Stomach (tissue), 4 donors: ENCODE results near the gene CFLAR.

Experiments used
- CTCF ChIP-seq, 7 experiments: fragments of 450-650 bp in 4 of 7; fragments of 200-600 bp in 3 of 7; sonication (generic) in 3 of 7; IDR thresholded peaks; one replicate each; pipeline ENCODE4 v1.5.1; 2016 to 2019; ENCODE audit warnings: antibody characterized with exemption in 7 of 7, control low read depth in 2 of 7, mild to moderate bottlenecking in 1 of 7
- POLR2A ChIP-seq, 4 donors: fragments of 450-650 bp; IDR thresholded peaks; one replicate each; pipeline ENCODE4 v1.6.1; 2016; ENCODE audit warnings: antibody characterized with exemption in 4 of 4, control low read depth in 2 of 4, mild to moderate bottlenecking in 1 of 4, moderate library complexity in 1 of 4

DNA sequence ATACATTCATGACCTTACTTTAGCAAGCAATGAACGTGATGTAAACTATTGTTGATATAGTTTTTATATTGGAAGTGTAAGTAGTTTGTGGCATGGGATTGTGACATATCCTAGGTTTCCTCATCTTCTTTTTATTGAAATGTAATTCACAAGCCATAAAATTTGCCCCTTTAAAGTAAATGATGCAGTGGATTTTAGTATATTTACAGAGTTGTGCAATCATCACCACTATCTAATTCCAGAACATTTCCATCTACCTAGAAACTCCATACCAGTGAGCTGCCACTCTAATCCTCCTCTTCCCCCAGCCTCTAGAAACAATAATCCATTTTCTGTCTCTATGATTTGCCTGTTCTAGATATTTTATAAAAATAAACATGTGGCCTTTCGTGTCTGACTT is 56.3 kb downstream of the CFLAR start:
- TF ChIP-seq POLR2A (IDR thresholded peaks at IDR 0.05) (no peak), CTCF (IDR thresholded peaks at IDR 0.05) (no peak)
